DOHH2 (cell line): ENCODE data around the gene TUB.

ENCODE experiments used
- H3F3A ChIP-seq: fragments of 200-600 bp; sonication (generic), shearing (Covaris generic); 2 replicates; pipeline ENCODE4 v1.6.0; 2016; ENCODE audit warnings: antibody characterized with exemption, mild to moderate bottlenecking; ENCODE audit not compliant: control insufficient read depth, insufficient read depth
- H3K27ac ChIP-seq: fragments of 200-600 bp; sonication (generic); 2 replicates; pipeline ENCODE4 v1.5.1; 2014; ENCODE audit warnings: low read depth, mild to moderate bottlenecking, low read length, moderate library complexity
- H3K27me3 ChIP-seq: fragments of 200-600 bp; sonication (generic); 2 replicates; pipeline ENCODE4 v1.6.1; 2014; ENCODE audit warnings: mild to moderate bottlenecking, low read length, mixed read lengths; ENCODE audit not compliant: control insufficient read depth
- H3K36me3 ChIP-seq: fragments of 200-600 bp; sonication (generic); 2 replicates; pipeline ENCODE4 v1.6.1; 2014; ENCODE audit warnings: mild to moderate bottlenecking, low read length, moderate library complexity, mixed read lengths; ENCODE audit not compliant: control insufficient read depth
- H3K4me1 ChIP-seq: fragments of 200-600 bp; sonication (generic); 2 replicates; pipeline ENCODE4 v1.6.1; 2014; ENCODE audit warnings: mild to moderate bottlenecking, low read length, mixed read lengths; ENCODE audit not compliant: control insufficient read depth
- H3K4me2 ChIP-seq: fragments of 200-600 bp; sonication (generic); 2 replicates; pipeline ENCODE4 v1.6.0; 2014; ENCODE audit warnings: mild to moderate bottlenecking, low read length, moderate library complexity
- H3K4me3 ChIP-seq: fragments of 200-600 bp; sonication (generic); 2 replicates; pipeline ENCODE4 v1.5.1; 2014; ENCODE audit warnings: mild to moderate bottlenecking, low read length, mixed read lengths
- H3K79me2 ChIP-seq: fragments of 200-600 bp; sonication (generic); 2 replicates; pipeline ENCODE4 v1.6.1; 2014; ENCODE audit warnings: mild to moderate bottlenecking, low read length, mixed read lengths; ENCODE audit not compliant: control insufficient read depth
- H3K9me2 ChIP-seq: fragments of 200-600 bp; sonication (generic); replicated peaks from 2 replicates; pipeline ENCODE4 v1.6.1; 2014; ENCODE audit warnings: mild to moderate bottlenecking, low read length, mixed read lengths; ENCODE audit not compliant: control insufficient read depth
- H3K9me3 ChIP-seq: fragments of 200-600 bp; sonication (generic); 2 replicates; pipeline ENCODE4 v1.6.1; 2014; ENCODE audit warnings: antibody characterized with exemption, low read length, mixed read lengths; ENCODE audit not compliant: control insufficient read depth, insufficient read depth
- H4K20me1 ChIP-seq: fragments of 200-600 bp; sonication (generic); 2 replicates; pipeline ENCODE4 v1.6.0; 2014; ENCODE audit warnings: low read depth, mild to moderate bottlenecking, antibody characterized with exemption, low read length, moderate library complexity; ENCODE audit not compliant: control insufficient read depth, insufficient read depth
- CTCF ChIP-seq: fragments of 200-600 bp; sonication (generic); IDR thresholded peaks from one replicate; pipeline ENCODE4 v1.5.1; 2014; ENCODE audit warnings: antibody characterized with exemption, mild to moderate bottlenecking, low read depth, low read length; ENCODE audit not compliant: poor library complexity, severe bottlenecking
- EZH2phosphoT487 ChIP-seq: fragments of 200-600 bp; sonication (generic); IDR thresholded peaks from 2 replicates; pipeline ENCODE4 v1.6.1; 2017; ENCODE audit warnings: borderline replicate concordance, mild to moderate bottlenecking, antibody characterized with exemption, low read length, moderate library complexity, mixed read lengths

Gene TUB

DNA sequence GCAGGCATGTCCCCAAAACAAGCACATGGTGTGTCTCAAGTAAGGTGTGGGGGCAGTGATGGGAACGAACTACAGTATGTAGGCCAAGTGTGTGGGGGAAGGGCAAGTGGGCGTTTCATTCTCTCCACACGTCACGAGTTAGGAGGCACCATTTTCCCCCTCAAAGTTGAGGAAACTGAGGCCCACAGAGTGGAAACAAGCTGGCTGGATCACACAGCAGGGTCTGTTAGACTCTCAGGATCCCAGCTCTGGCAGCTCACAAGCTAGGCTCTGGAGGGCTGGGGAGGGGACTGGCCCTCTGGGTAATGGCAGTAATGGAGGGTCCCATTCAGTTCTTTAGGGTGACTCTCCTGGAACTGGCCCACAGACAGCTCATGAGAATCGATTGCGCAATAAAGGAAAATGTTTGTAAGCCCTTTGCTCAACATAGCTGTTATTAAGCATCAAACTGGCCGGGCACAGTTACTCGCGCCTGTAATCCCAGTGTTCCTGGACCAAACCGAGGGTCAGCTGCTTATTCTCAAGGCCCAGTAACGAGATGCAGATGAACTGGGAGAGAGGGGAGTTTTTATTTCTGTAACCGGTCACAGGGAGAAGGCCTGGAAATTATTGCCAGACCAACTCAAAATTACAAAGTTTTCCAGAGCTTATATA lies 24.1 kb upstream of the TUB start:
- TF ChIP-seq CTCF, result no peak
- TF ChIP-seq EZH2phosphoT487, result no peak
- Histone ChIP-seq H3K36me3 (no peaks in the 10 kb centered on the region), H4K20me1 (no peaks in the 10 kb centered on the region)

GRCh38 chr11:8058216-8058615 lies 22.8 kb upstream of the TUB start:
- Histone ChIP-seq H4K20me1 (no peaks in the 10 kb centered on the region), H3K36me3 (no peaks in the 10 kb centered on the region)

More for the DNA sequence above, 24.1 kb upstream of the TUB start:
- Histone ChIP-seq H3K27ac (no peak overlapping the region), H3K9me3 (no peaks in the 10 kb centered on the region), H3K27me3 (peaks cover under 1% of the 10 kb centered on the region; the same call in 1 of the 2 replicates), H3K4me1 (no peaks in the 10 kb centered on the region), H3K79me2 (no peaks in the 10 kb centered on the region), H3F3A (no peaks in the 10 kb centered on the region), H3K9me2 (no peaks in the 10 kb centered on the region), H3K4me2 (no peak overlapping the region), H3K4me3 (no peak overlapping the region)

DNA sequence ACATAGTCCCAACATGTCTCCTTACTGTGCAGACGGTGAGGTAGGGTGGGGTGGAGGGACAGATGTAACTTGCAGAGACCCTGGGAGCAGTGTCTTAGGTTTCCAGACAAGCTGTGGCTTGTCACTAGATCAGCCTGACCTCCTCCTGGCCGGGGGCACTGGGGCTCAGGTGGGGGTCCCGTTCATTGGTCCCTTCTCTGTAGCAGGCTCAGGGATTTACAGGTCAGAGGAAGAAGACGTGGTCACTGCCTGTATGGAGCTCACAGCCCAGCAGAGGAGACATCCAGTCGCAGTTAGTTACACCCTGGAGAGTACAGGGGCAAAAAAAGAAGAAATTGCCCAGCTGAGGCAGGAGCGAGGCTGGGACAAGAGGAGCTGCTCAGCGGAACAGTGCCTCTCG lies 22.0 kb upstream of the TUB start:
- Histone ChIP-seq H3K9me3 (no peaks in the 10 kb centered on the region), H3K4me2 (no peak overlapping the region), H3K36me3 (no peaks in the 10 kb centered on the region)

More at GRCh38 chr11:8058216-8058615, 22.8 kb upstream of the TUB start:
- Histone ChIP-seq H3K4me1 (no peaks in the 10 kb centered on the region), H3K9me2 (no peaks in the 10 kb centered on the region), H3K9me3 (no peaks in the 10 kb centered on the region), H3K27me3 (no peaks in the 10 kb centered on the region), H3K79me2 (no peaks in the 10 kb centered on the region), H3K4me2 (no peak overlapping the region), H3K4me3 (no peak overlapping the region), H3K27ac (no peak overlapping the region), H3F3A (no peaks in the 10 kb centered on the region)
- no peak for TF ChIP-seq EZH2phosphoT487
- TF ChIP-seq CTCF, result no peak

More for the DNA sequence above, 22.0 kb upstream of the TUB start:
- Histone ChIP-seq H3K4me3 (no peak overlapping the region), H3K79me2 (no peaks in the 10 kb centered on the region), H4K20me1 (no peaks in the 10 kb centered on the region), H3K9me2 (no peaks in the 10 kb centered on the region), H3K27me3 (no peaks in the 10 kb centered on the region), H3K4me1 (no peaks in the 10 kb centered on the region), H3K27ac (no peak overlapping the region), H3F3A (no peaks in the 10 kb centered on the region)
- TF ChIP-seq CTCF (no peak), EZH2phosphoT487 (no peak)
